Stimulated activated CD8-positive, alpha-beta memory T cell treated with anti-CD3 and anti-CD28 coated beads, Interleukin-7, amount 100 ng/mL, for 48 hours (primary cell): ENCODE results near the gene TMEM43.

ENCODE experiments used
- DNase-seq, 2 donors: peaks; one replicate each; pipeline ENCODE4 v3.0.0-alpha.2; 2020; ENCODE audit warnings: low read depth in 1 of 2; ENCODE audit errors: extremely low read depth in 1 of 2

The TMEM43 gene

GRCh38 chr3:14137445-14137844, 12.6 kb downstream of the TMEM43 start:
- DNase-seq: no peak

GRCh38 chr3:14138109-14138877, 13.4 kb downstream of the TMEM43 start:
- no peak for DNase-seq

- DNase-seq: no peak
These were observed 14.2 kb downstream of the TMEM43 start for GRCh38 chr3:14138878-14139655.

GRCh38 chr3:14139771-14140170, 14.9 kb downstream of the TMEM43 start:
- DNase-seq: no peak

GRCh38 chr3:14140668-14141067, 15.8 kb downstream of the TMEM43 start:
- DNase-seq: no peak

- DNase-seq: no peak
These were observed 16.3 kb downstream of the TMEM43 start for GRCh38 chr3:14141144-14141543.

- DNase-seq: no peak
These were observed 16.9 kb downstream of the TMEM43 start for GRCh38 chr3:14141602-14142341.

GRCh38 chr3:14142567-14143270, 17.9 kb downstream of the TMEM43 start:
- peak in 1 of 2 donors; percentile 21 for DNase-seq

- no peak for DNase-seq
These were observed 18.7 kb downstream of the TMEM43 start for GRCh38 chr3:14143271-14144225.

GRCh38 chr3:14144423-14145075, 19.7 kb downstream of the TMEM43 start:
- peak in 1 of 2 donors; percentile 63 for DNase-seq

GRCh38 chr3:14145236-14145635, 20.4 kb downstream of the TMEM43 start:
- DNase-seq: no peak

GRCh38 chr3:14145670-14146380, 21.0 kb downstream of the TMEM43 start:
- no peak for DNase-seq

GRCh38 chr3:14146381-14147065, 21.7 kb downstream of the TMEM43 start:
- DNase-seq: no peak

- DNase-seq: no peak
These were observed 22.2 kb downstream of the TMEM43 start for GRCh38 chr3:14147066-14147435.

GRCh38 chr3:14147617-14148016, 22.8 kb downstream of the TMEM43 start:
- DNase-seq: no peak

GRCh38 chr3:14148041-14148985, 23.5 kb downstream of the TMEM43 start:
- no peak for DNase-seq

- DNase-seq: no peak
These were observed 25.2 kb downstream of the TMEM43 start for GRCh38 chr3:14150078-14150477.
